BLaER1 (cell line): Measurements from ENCODE around the gene CTNNA2.
A peak's percentile ranks its signal among the peaks of the same experiment; 100 is the strongest.

Experiments
- H3K27ac ChIP-seq: shearing (Covaris generic); formaldehyde crosslinking; 2 replicates; pipeline ENCODE4 v1.8.1; 2022
- H3K27me3 ChIP-seq: shearing (Covaris generic); formaldehyde crosslinking; 2 replicates; pipeline ENCODE4 v1.8.1; 2022
- H3K36me3 ChIP-seq: shearing (Covaris generic); formaldehyde crosslinking; 2 replicates; pipeline ENCODE4 v1.8.1; 2022
- H3K4me1 ChIP-seq: shearing (Covaris generic); formaldehyde crosslinking; 2 replicates; pipeline ENCODE4 v1.8.1; 2022
- H3K4me2 ChIP-seq: shearing (Covaris generic); formaldehyde crosslinking; 2 replicates; pipeline ENCODE4 v1.8.1; 2022
- H3K4me3 ChIP-seq: shearing (Covaris generic); formaldehyde crosslinking; 2 replicates; pipeline ENCODE4 v1.8.1; 2022
- H3K9ac ChIP-seq: shearing (Covaris generic); formaldehyde crosslinking; 2 replicates; pipeline ENCODE4 v1.8.1; 2022
- H3K9me3 ChIP-seq: shearing (Covaris generic); formaldehyde crosslinking; 2 replicates; pipeline ENCODE4 v1.8.1; 2022
- H4K20me1 ChIP-seq: shearing (Covaris generic); formaldehyde crosslinking; 2 replicates; pipeline ENCODE4 v1.8.1; 2022
- Cebpa-rat ChIP-seq: shearing (Covaris generic); IDR thresholded peaks from 2 replicates; pipeline ENCODE4 v1.8.1; 2022

CTNNA2 gene

GRCh38 chr2:80248146-80248545 is 735.3 kb downstream of the CTNNA2 start:
- H3K27ac ChIP-seq = peak overlapping the region; percentile 40; the same call in 1 of the 2 replicates
- H3K9me3 ChIP-seq = peaks cover 6% of the 10 kb centered on the region; the same call in 1 of the 2 replicates
- H3K4me2 ChIP-seq = peak overlapping the region; percentile 83
- H3K4me1 ChIP-seq = peaks cover 62% of the 10 kb centered on the region
- no peaks in the 10 kb centered on the region for H4K20me1 ChIP-seq
- TF ChIP-seq Cebpa-rat = no peak
- H3K4me3 ChIP-seq = no peak overlapping the region
- H3K36me3 ChIP-seq = no peaks in the 10 kb centered on the region
- no peak overlapping the region for H3K9ac ChIP-seq
- no peaks in the 10 kb centered on the region for H3K27me3 ChIP-seq

GRCh38 chr2:80252294-80252986 is 739.6 kb downstream of the CTNNA2 start:
- H3K9me3 ChIP-seq = peaks cover 6% of the 10 kb centered on the region; the same call in 1 of the 2 replicates
- no peak for TF ChIP-seq Cebpa-rat
- no peak overlapping the region for H3K9ac ChIP-seq
- H3K4me2 ChIP-seq = no peak overlapping the region
- no peaks in the 10 kb centered on the region for H3K27me3 ChIP-seq
- no peaks in the 10 kb centered on the region for H4K20me1 ChIP-seq
- no peak overlapping the region for H3K27ac ChIP-seq
- H3K4me1 ChIP-seq = peaks cover 42% of the 10 kb centered on the region
- no peak overlapping the region for H3K4me3 ChIP-seq
- H3K36me3 ChIP-seq = no peaks in the 10 kb centered on the region

- Histone ChIP-seq H3K4me1 (peaks cover 23% of the 10 kb centered on the region), H3K9ac (no peak overlapping the region), H3K27me3 (no peaks in the 10 kb centered on the region), H3K27ac (no peak overlapping the region), H4K20me1 (no peaks in the 10 kb centered on the region), H3K9me3 (peaks cover 6% of the 10 kb centered on the region; the same call in 1 of the 2 replicates), H3K4me2 (peak overlapping the region; percentile 52), H3K4me3 (no peak overlapping the region), H3K36me3 (no peaks in the 10 kb centered on the region)
- TF ChIP-seq Cebpa-rat = no peak
These were observed 743.3 kb downstream of the CTNNA2 start for GRCh38 chr2:80255918-80256781.

- H3K9me3 ChIP-seq = no peaks in the 10 kb centered on the region; the same call in 1 of the 2 replicates
- H3K9ac ChIP-seq = no peak overlapping the region
- no peak overlapping the region for H3K4me3 ChIP-seq
- H3K27ac ChIP-seq = no peak overlapping the region
- no peaks in the 10 kb centered on the region for H3K36me3 ChIP-seq
- H3K4me1 ChIP-seq = peaks cover 23% of the 10 kb centered on the region
- TF ChIP-seq Cebpa-rat = no peak
- H3K27me3 ChIP-seq = no peaks in the 10 kb centered on the region
- H4K20me1 ChIP-seq = no peaks in the 10 kb centered on the region
- no peak overlapping the region for H3K4me2 ChIP-seq
These were observed 743.9 kb downstream of the CTNNA2 start for GRCh38 chr2:80256782-80257167.

- Histone ChIP-seq H3K36me3 (no peaks in the 10 kb centered on the region), H3K4me2 (no peak overlapping the region), H3K27me3 (no peaks in the 10 kb centered on the region), H3K9ac (no peak overlapping the region), H3K27ac (no peak overlapping the region), H3K4me3 (no peak overlapping the region), H3K4me1 (peaks cover 23% of the 10 kb centered on the region), H4K20me1 (no peaks in the 10 kb centered on the region), H3K9me3 (no peaks in the 10 kb centered on the region)
- TF ChIP-seq Cebpa-rat = no peak
These were observed 744.6 kb downstream of the CTNNA2 start for GRCh38 chr2:80257450-80257849.

- H4K20me1 ChIP-seq = no peaks in the 10 kb centered on the region
- no peaks in the 10 kb centered on the region for H3K9me3 ChIP-seq
- no peak overlapping the region for H3K27ac ChIP-seq
- no peak overlapping the region for H3K9ac ChIP-seq
- H3K27me3 ChIP-seq = no peaks in the 10 kb centered on the region
- H3K4me3 ChIP-seq = no peak overlapping the region
- H3K36me3 ChIP-seq = no peaks in the 10 kb centered on the region
- peaks cover 23% of the 10 kb centered on the region for H3K4me1 ChIP-seq
- TF ChIP-seq Cebpa-rat = no peak
- H3K4me2 ChIP-seq = no peak overlapping the region
These were observed 745.5 kb downstream of the CTNNA2 start for GRCh38 chr2:80258341-80258740.

GRCh38 chr2:80258793-80259192 is 745.9 kb downstream of the CTNNA2 start:
- H3K4me3 ChIP-seq = no peak overlapping the region
- TF ChIP-seq Cebpa-rat = no peak
- H3K4me2 ChIP-seq = no peak overlapping the region
- H4K20me1 ChIP-seq = no peaks in the 10 kb centered on the region
- no peaks in the 10 kb centered on the region for H3K36me3 ChIP-seq
- H3K9me3 ChIP-seq = no peaks in the 10 kb centered on the region
- H3K4me1 ChIP-seq = peaks cover 23% of the 10 kb centered on the region
- no peak overlapping the region for H3K27ac ChIP-seq
- no peak overlapping the region for H3K9ac ChIP-seq
- no peaks in the 10 kb centered on the region for H3K27me3 ChIP-seq

- Histone ChIP-seq H3K9me3 (no peaks in the 10 kb centered on the region), H3K4me2 (no peak overlapping the region), H4K20me1 (no peaks in the 10 kb centered on the region), H3K27ac (no peak overlapping the region), H3K27me3 (no peaks in the 10 kb centered on the region), H3K36me3 (no peaks in the 10 kb centered on the region), H3K4me3 (no peak overlapping the region), H3K9ac (no peak overlapping the region), H3K4me1 (peaks cover 23% of the 10 kb centered on the region)
- no peak for TF ChIP-seq Cebpa-rat
These were observed 746.4 kb downstream of the CTNNA2 start for GRCh38 chr2:80259292-80259691.

- Histone ChIP-seq H3K4me3 (no peak overlapping the region), H3K4me2 (no peak overlapping the region), H3K9ac (no peak overlapping the region), H3K9me3 (peaks cover 7% of the 10 kb centered on the region), H3K27ac (no peak overlapping the region), H3K36me3 (no peaks in the 10 kb centered on the region), H3K27me3 (no peaks in the 10 kb centered on the region), H3K4me1 (no peaks in the 10 kb centered on the region), H4K20me1 (no peaks in the 10 kb centered on the region)
- no peak for TF ChIP-seq Cebpa-rat
These were observed 753.4 kb downstream of the CTNNA2 start for GRCh38 chr2:80266231-80266630.

GRCh38 chr2:80269806-80270205 is 757.0 kb downstream of the CTNNA2 start:
- H3K36me3 ChIP-seq = no peaks in the 10 kb centered on the region
- no peak overlapping the region for H3K9ac ChIP-seq
- no peak overlapping the region for H3K4me3 ChIP-seq
- no peak overlapping the region for H3K27ac ChIP-seq
- H3K9me3 ChIP-seq = peaks cover 7% of the 10 kb centered on the region
- TF ChIP-seq Cebpa-rat = no peak
- H4K20me1 ChIP-seq = no peaks in the 10 kb centered on the region
- no peak overlapping the region for H3K4me2 ChIP-seq
- H3K27me3 ChIP-seq = no peaks in the 10 kb centered on the region
- H3K4me1 ChIP-seq = no peaks in the 10 kb centered on the region
